HepG2 (cell line): ENCODE measurements around the gene ALG11. TPM values are rescaled to one million over a fixed set of nuclear protein-coding genes. Genes with fewer than 3 reads are reported as not detected.

Experiments
- CENPX ChIP-seq: sonication (generic); formaldehyde crosslinking; IDR thresholded peaks from 2 replicates; pipeline ENCODE4 v1.9.0; 2021; ENCODE audit warnings: mild to moderate bottlenecking, missing genetic modification reagents, moderate library complexity
- CTCF ChIP-seq: sonication (generic); formaldehyde crosslinking; IDR thresholded peaks from 2 replicates; pipeline ENCODE4 v1.5.0; 2020; ENCODE audit warnings: mild to moderate bottlenecking, missing genetic modification reagents, moderate library complexity
- ETV6 ChIP-seq: sonication (generic); formaldehyde crosslinking; conservative IDR thresholded peaks from 2 replicates; pipeline ENCODE4 v1.4.0; 2020; ENCODE audit warnings: missing genetic modification reagents
- FIP1L1 ChIP-seq: fragments of 200-400 bp; formaldehyde crosslinking; IDR thresholded peaks from 2 replicates; pipeline ENCODE4 v1.6.1; 2018; ENCODE audit warnings: low read depth, mild to moderate bottlenecking, low read length, moderate library complexity, borderline replicate concordance; ENCODE audit not compliant: insufficient read depth
- FOXK1 ChIP-seq: sonication (generic); formaldehyde crosslinking; IDR thresholded peaks from 2 replicates; pipeline ENCODE4 v1.4.0; 2020; ENCODE audit warnings: low read depth, missing genetic modification reagents, borderline replicate concordance
- GZF1 ChIP-seq: sonication (generic); formaldehyde crosslinking; IDR thresholded peaks from 2 replicates; pipeline ENCODE4 v1.5.1; 2020; ENCODE audit warnings: mild to moderate bottlenecking, missing genetic modification reagents
- HNF4A ChIP-seq: sonication (generic); formaldehyde crosslinking; IDR thresholded peaks from 2 replicates; pipeline ENCODE4 v1.4.0; 2020; ENCODE audit warnings: missing genetic modification reagents
- ISL2 ChIP-seq: sonication (generic); formaldehyde crosslinking; IDR thresholded peaks from 2 replicates; pipeline ENCODE4 v1.5.0; 2020; ENCODE audit warnings: missing genetic modification reagents
- KDM3A ChIP-seq: IDR thresholded peaks from 2 replicates; pipeline ENCODE4 v1.6.1; 2018; ENCODE audit warnings: low read depth, missing compliant biosample characterization
- NR3C1 ChIP-seq: sonication (generic); formaldehyde crosslinking; IDR thresholded peaks from 2 replicates; pipeline ENCODE4 v1.4.0; 2020; ENCODE audit warnings: missing genetic modification reagents
- PCBP1 ChIP-seq: fragments of 200-400 bp; formaldehyde crosslinking; IDR thresholded peaks from 2 replicates; pipeline ENCODE4 v1.6.1; 2017; ENCODE audit warnings: mild to moderate bottlenecking, low read depth, low read length, borderline replicate concordance
- RCOR2 ChIP-seq: IDR thresholded peaks from 2 replicates; pipeline ENCODE4 v1.6.1; 2016; ENCODE audit warnings: missing biosample characterization, missing genetic modification reagents
- RELA ChIP-seq: sonication (generic); formaldehyde crosslinking; IDR thresholded peaks from 2 replicates; pipeline ENCODE4 v1.4.0; 2020; ENCODE audit warnings: missing genetic modification reagents
- RNF2 ChIP-seq: fragments of 450-650 bp; conservative IDR thresholded peaks from 2 replicates; pipeline ENCODE4 v1.6.1; 2016; ENCODE audit warnings: low read depth
- RXRA ChIP-seq: sonication (generic); formaldehyde crosslinking; IDR thresholded peaks from 2 replicates; pipeline ENCODE4 v1.5.1; 2020; ENCODE audit warnings: missing genetic modification reagents
- SETDB1 ChIP-seq: sonication (generic); formaldehyde crosslinking; IDR thresholded peaks from 2 replicates; pipeline ENCODE4 v1.5.1; 2020; ENCODE audit warnings: missing genetic modification reagents, mild to moderate bottlenecking, borderline replicate concordance
- SOX5 ChIP-seq: IDR thresholded peaks from 2 replicates; pipeline ENCODE4 v1.6.1; 2016; ENCODE audit warnings: borderline replicate concordance
- SRSF4 ChIP-seq: fragments of 200-400 bp; formaldehyde crosslinking; IDR thresholded peaks from one replicate; pipeline ENCODE4 v1.6.1; 2018; ENCODE audit warnings: mild to moderate bottlenecking, low read depth, low read length, moderate library complexity; ENCODE audit not compliant: poor library complexity, severe bottlenecking
- ZBTB2 ChIP-seq: sonication (generic); formaldehyde crosslinking; IDR thresholded peaks from 2 replicates; pipeline ENCODE4 v1.8.0; 2022; ENCODE audit warnings: low read depth, missing genetic modification reagents
- ZBTB25 ChIP-seq: IDR thresholded peaks from 2 replicates; pipeline ENCODE4 v1.6.1; 2018; ENCODE audit warnings: missing genetic modification reagents
- ZNF12 ChIP-seq: sonication (generic); formaldehyde crosslinking; IDR thresholded peaks from 2 replicates; pipeline ENCODE4 v1.5.0; 2020; ENCODE audit warnings: missing genetic modification reagents
- ZNF34 ChIP-seq: sonication (generic); formaldehyde crosslinking; IDR thresholded peaks from 2 replicates; pipeline ENCODE4 v1.4.0; 2020; ENCODE audit warnings: mild to moderate bottlenecking, missing genetic modification reagents, borderline replicate concordance
- ZNF740 ChIP-seq: sonication (generic); formaldehyde crosslinking; IDR thresholded peaks from 2 replicates; pipeline ENCODE4 v1.4.0; 2020; ENCODE audit warnings: missing genetic modification reagents
- ZNF766 ChIP-seq: sonication (generic); formaldehyde crosslinking; IDR thresholded peaks from 2 replicates; pipeline ENCODE4 v1.5.0; 2020; ENCODE audit warnings: missing genetic modification reagents, borderline replicate concordance
- ZNF891 ChIP-seq: sonication (generic); formaldehyde crosslinking; IDR thresholded peaks from 2 replicates; pipeline ENCODE4 v1.5.0; 2020; ENCODE audit warnings: mild to moderate bottlenecking, missing genetic modification reagents
- polyA plus RNA-seq, 8 experiments: library from polyadenylated mRNA; depleted of rRNA in 3 of 8; stranded (reverse) in 7 of 8; unstranded in 1 of 8; fragments of >200 nt; fragmentation: Illumina TruSeq in 4 of 8; extraction: Trizol in 4 of 8; gene quantifications; 2 replicates each; pipeline versions ENCODE4 v1.2.1 to v1.2.3, GENCODE V29; 2011 to 2016; ENCODE audit warnings: low read depth in 4 of 8, missing spikeins in 1 of 8, mixed read lengths in 1 of 8; ENCODE audit not compliant: insufficient read depth in 1 of 8
- total RNA-seq, 5 experiments: library from RNA; depleted of rRNA; stranded (reverse); fragments of >200 nt; fragmentation: Illumina TruSeq; extraction: Trizol; gene quantifications; 2 replicates each; pipeline ENCODE4 v1.2.3, GENCODE V29; 2016; ENCODE audit warnings: low read depth in 1 of 5
- TF ChIP-seq, protein P1 (sequence below): sonication (generic); formaldehyde crosslinking; IDR thresholded peaks from 2 replicates; pipeline ENCODE4 v1.8.0; 2022; ENCODE audit warnings: mild to moderate bottlenecking, missing genetic modification reagents, moderate library complexity

ALG11 gene
- total and polyA plus RNA-seq, 2 of the 13 experiments (the other 11 are each of a cell fraction or from before 2014, with no cell fraction given), result 14.7 to 27.9 TPM

DNA sequence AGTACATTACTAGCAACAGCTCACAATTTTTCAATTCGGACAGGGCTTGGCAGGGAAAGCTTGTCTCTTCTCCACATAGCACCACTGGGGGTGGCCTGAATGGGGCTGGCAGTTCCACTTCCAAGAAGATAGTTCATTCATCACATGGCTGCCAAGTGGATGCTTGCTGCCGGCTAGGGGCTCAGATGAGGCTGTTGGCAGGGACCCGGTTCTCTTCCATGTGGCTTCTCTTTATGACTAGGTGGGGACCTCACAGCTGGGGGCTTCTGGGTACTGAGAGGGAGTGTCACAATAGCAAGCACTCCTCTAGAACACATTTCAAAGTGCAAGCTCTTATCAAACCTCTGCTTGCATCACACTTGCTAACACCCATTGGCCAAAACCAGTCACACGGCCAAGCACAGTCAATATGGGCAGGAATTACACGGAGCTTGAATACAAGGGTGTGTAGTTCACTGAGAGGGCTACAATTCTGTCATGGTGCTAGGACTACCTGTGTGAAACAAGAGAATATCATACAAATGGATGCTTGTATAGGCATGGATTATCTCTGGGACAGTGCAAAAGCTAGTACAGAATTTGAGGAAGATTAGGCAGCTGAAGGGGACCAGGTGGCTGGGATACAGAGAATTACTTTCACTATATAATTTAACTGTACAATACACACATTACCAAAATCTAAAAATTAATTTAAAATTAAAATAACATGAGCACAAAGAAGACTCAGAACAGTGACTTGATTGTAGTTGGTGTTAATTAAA, 33.2 kb upstream of the ALG11 start (continued):
- TF ChIP-seq CENPX (CRISPR knock-in tag) (no peak), RCOR2 (CRISPR knock-in tag) (no peak), RELA (CRISPR knock-in tag) (no peak), ZNF12 (no peak), ZBTB25 (CRISPR knock-in tag) (0 out of 2 replicates have a peak, but pooled peaks have one; percentile 37), RXRA (CRISPR knock-in tag) (no peak; the same call in 1 of the 2 replicates), PCBP1 (no peak), ZNF766 (no peak), CTCF (CRISPR knock-in tag) (no peak), HNF4A (peak; percentile 87), ETV6 (CRISPR knock-in tag) (no peak), SETDB1 (CRISPR knock-in tag) (no peak), RNF2 (no peak), FOXK1 (CRISPR knock-in tag) (peak; percentile 77; the same call in 1 of the 2 replicates), ZNF34 (CRISPR knock-in tag) (no peak), NR3C1 (no peak), KDM3A (CRISPR knock-in tag) (no peak), GZF1 (no peak), SRSF4 (no peak), ZNF891 (no peak), ZNF740 (CRISPR knock-in tag) (no peak), SOX5 (CRISPR knock-in tag) (peak; percentile 38; the same call in 1 of the 2 replicates), ISL2 (CRISPR knock-in tag) (0 out of 2 replicates have a peak, but pooled peaks have one; percentile 40), ZBTB2 (no peak), FIP1L1 (no peak)
- TF ChIP-seq, protein P1, sequence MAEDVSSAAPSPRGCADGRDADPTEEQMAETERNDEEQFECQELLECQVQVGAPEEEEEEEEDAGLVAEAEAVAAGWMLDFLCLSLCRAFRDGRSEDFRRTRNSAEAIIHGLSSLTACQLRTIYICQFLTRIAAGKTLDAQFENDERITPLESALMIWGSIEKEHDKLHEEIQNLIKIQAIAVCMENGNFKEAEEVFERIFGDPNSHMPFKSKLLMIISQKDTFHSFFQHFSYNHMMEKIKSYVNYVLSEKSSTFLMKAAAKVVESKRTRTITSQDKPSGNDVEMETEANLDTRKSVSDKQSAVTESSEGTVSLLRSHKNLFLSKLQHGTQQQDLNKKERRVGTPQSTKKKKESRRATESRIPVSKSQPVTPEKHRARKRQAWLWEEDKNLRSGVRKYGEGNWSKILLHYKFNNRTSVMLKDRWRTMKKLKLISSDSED (CRISPR knock-in tag), result no peak
